ENCODE measurements around the gene CREBRF. TPM values are rescaled to one million over a fixed set of nuclear protein-coding genes. Genes with fewer than 3 reads are reported as not detected.

Gene CREBRF
- total and polyA plus RNA-seq, 2 donors (not counting 3 experiments of a cell fraction or from before 2014, with no cell fraction given) = 2.7 to 8.8 TPM

DNA sequence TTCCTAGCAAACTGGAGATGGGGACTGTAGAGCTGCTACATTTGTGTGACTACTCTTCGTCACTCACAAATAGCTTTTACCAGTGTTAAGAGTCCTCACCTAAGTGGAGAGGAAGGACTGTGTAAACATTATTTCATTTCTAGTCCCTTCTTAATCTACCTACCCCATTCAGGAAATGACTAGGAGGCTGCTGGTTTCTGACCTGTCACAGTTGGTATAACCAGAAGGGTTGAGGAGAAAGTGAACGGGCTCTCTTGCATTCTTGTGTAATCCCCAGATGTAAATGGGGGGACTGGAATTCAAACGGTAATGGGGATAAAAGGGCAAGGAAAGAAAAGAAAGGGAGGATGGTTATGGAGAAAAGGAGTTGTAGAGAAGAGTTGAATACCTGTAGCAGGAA lies 52.8 kb downstream of the CREBRF start:
- dilution Hi-C loops (cut with MboI; ENCODE audit: extremely low pct_ligation_motif_present, low sequenced_read_pairs) (no loop called here), intact Hi-C loops (cut with micrococcal nuclease) (no loop called here)
- no peak overlapping the region for H3K4me3 ChIP-seq (replicated peaks in 1 of 3; ENCODE audit: insufficient read depth in 1 of 3, low read depth in 1 of 3, low read length in 3 of 3)
- no peaks in the 10 kb centered on the region for H3K4me1 ChIP-seq (ENCODE audit: control insufficient read depth, extremely low read depth, insufficient read depth, low read length)
- BruUV-seq (replicated peaks) = no TSS peak
- no peaks in the 10 kb centered on the region for H3K9me1 ChIP-seq (replicated peaks; ENCODE audit: control insufficient read depth, extremely low read depth, insufficient read depth, low read length)
- no peaks in the 10 kb centered on the region for H3K9me3 ChIP-seq (replicated peaks; ENCODE audit: control insufficient read depth, insufficient read depth, low read length)
- no peak overlapping the region for H2AFZ ChIP-seq (ENCODE audit: low read depth, low read length)
- no peak for DNase-seq (ENCODE audit: low read depth, low spot score)
- no peaks in the 10 kb centered on the region for H4K20me1 ChIP-seq (replicated peaks; ENCODE audit: control insufficient read depth, extremely low read depth, insufficient read depth, low read length)
- POLR2A ChIA-PET = no interaction called here
- no peak overlapping the region for H3K27ac ChIP-seq (ENCODE audit: insufficient read depth, low read depth, low read length)
- no peak for FAIRE-seq
- TF ChIP-seq EZH2 (IDR thresholded peaks at IDR 0.05; ENCODE audit: borderline replicate concordance, low read depth, low read length, severe bottlenecking) = no peak
- no peak for TF ChIP-seq MYC (IDR thresholded peaks at IDR 0.05; ENCODE audit: low read depth, low read length)
- TF ChIP-seq, protein P1, sequence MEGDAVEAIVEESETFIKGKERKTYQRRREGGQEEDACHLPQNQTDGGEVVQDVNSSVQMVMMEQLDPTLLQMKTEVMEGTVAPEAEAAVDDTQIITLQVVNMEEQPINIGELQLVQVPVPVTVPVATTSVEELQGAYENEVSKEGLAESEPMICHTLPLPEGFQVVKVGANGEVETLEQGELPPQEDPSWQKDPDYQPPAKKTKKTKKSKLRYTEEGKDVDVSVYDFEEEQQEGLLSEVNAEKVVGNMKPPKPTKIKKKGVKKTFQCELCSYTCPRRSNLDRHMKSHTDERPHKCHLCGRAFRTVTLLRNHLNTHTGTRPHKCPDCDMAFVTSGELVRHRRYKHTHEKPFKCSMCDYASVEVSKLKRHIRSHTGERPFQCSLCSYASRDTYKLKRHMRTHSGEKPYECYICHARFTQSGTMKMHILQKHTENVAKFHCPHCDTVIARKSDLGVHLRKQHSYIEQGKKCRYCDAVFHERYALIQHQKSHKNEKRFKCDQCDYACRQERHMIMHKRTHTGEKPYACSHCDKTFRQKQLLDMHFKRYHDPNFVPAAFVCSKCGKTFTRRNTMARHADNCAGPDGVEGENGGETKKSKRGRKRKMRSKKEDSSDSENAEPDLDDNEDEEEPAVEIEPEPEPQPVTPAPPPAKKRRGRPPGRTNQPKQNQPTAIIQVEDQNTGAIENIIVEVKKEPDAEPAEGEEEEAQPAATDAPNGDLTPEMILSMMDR (IDR thresholded peaks at IDR 0.05; ENCODE audit: extremely low read depth in 1 of 2, insufficient read depth in 1 of 2, low read depth in 1 of 2, low read length in 2 of 2) = no peak
- TF ChIP-seq, protein P2, sequence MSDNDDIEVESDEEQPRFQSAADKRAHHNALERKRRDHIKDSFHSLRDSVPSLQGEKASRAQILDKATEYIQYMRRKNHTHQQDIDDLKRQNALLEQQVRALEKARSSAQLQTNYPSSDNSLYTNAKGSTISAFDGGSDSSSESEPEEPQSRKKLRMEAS (IDR thresholded peaks at IDR 0.05; ENCODE audit: insufficient read depth, insufficient read length) = no peak
- TF ChIP-seq JUN (IDR thresholded peaks at IDR 0.05; ENCODE audit: borderline replicate concordance, insufficient read depth, insufficient read length, low read depth) = no peak
- TF ChIP-seq FOS (IDR thresholded peaks at IDR 0.05; ENCODE audit: borderline replicate concordance, insufficient read depth, low read length) = no peak
- no peak for TF ChIP-seq POLR2A (IDR thresholded peaks at IDR 0.05; ENCODE audit: low read depth, low read length)
- no peak for TF ChIP-seq GATA2 (IDR thresholded peaks at IDR 0.05; ENCODE audit: insufficient read depth, insufficient read length, low read depth, low read length)
- TF ChIP-seq POLR2AphosphoS5 (IDR thresholded peaks at IDR 0.05; ENCODE audit: insufficient read depth, low read depth, low read length) = no peak
- H3K36me3 ChIP-seq (ENCODE audit: control insufficient read depth in 2 of 2, extremely low read depth in 1 of 2, insufficient read depth in 2 of 2, low read length in 2 of 2) = peaks cover 0 to 3% of the 10 kb centered on the region in 2 experiments
- CTCF ChIA-PET = no interaction called here
- H3K27me3 ChIP-seq (ENCODE audit: control insufficient read depth in 2 of 2, insufficient read depth in 2 of 2, low read length in 2 of 2) = no peaks in the 10 kb centered on the region
- H3K79me2 ChIP-seq (ENCODE audit: control insufficient read depth, insufficient read depth, low read length) = no peaks in the 10 kb centered on the region
- H3K9ac ChIP-seq (replicated peaks; ENCODE audit: extremely low read depth, insufficient read depth, low read length) = no peak overlapping the region
- no peak overlapping the region for H3K4me2 ChIP-seq (ENCODE audit: insufficient read depth, low read length)
